ENCODE data around the gene ADRB2.

- TF ChIP-seq CTCF (IDR thresholded peaks at IDR 0.05), result no peak
- TF ChIP-seq POLR2AphosphoS5 (IDR thresholded peaks at IDR 0.05), result no peak
- no peak for TF ChIP-seq POLR2A (IDR thresholded peaks at IDR 0.05)
Measured at GRCh38 chr5:148861088-148861487, 34.7 kb downstream of the ADRB2 start.

All from stomach (tissue), 4 donors.